Smooth muscle cell (in vitro differentiated cells): ENCODE results near the gene ZNF580. TPM values are rescaled to one million over a fixed set of nuclear protein-coding genes. Genes with fewer than 3 reads are reported as not detected.
A peak's percentile ranks its signal among the peaks of the same experiment; 100 is the strongest.

Experiments used
- DNase-seq: peaks from one replicate; lab custom pipeline; 2025; ENCODE audit not compliant: unreplicated experiment; lab: John Stamatoyannopoulos, UW
- H2AFZ ChIP-seq: fragments of 200-600 bp; sonication (generic); 2 replicates; pipeline ENCODE4 v1.6.0; 2016; ENCODE audit warnings: antibody characterized with exemption, low read depth, mild to moderate bottlenecking
- H3F3A ChIP-seq: fragments of 200-600 bp; sonication (generic); 2 replicates; pipeline ENCODE4 v1.6.0; 2017; ENCODE audit warnings: antibody characterized with exemption, low read depth
- H3K27ac ChIP-seq: fragments of 200-600 bp; sonication (generic); 2 replicates; pipeline ENCODE4 v1.5.1; 2016; ENCODE audit warnings: low read depth, mild to moderate bottlenecking
- H3K27me3 ChIP-seq: fragments of 200-600 bp; sonication (generic); 2 replicates; pipeline ENCODE4 v1.6.1; 2016; ENCODE audit warnings: low read depth, mild to moderate bottlenecking
- H3K36me3 ChIP-seq: fragments of 200-600 bp; sonication (generic); 2 replicates; pipeline ENCODE4 v1.5.1; 2016; ENCODE audit warnings: low read depth
- H3K4me1 ChIP-seq: fragments of 200-600 bp; sonication (generic); 2 replicates; pipeline ENCODE4 v1.5.1; 2016; ENCODE audit warnings: low read depth
- H3K4me2 ChIP-seq: fragments of 200-600 bp; sonication (generic); 2 replicates; pipeline ENCODE4 v1.6.0; 2016; ENCODE audit warnings: mild to moderate bottlenecking
- H3K4me3 ChIP-seq: fragments of 200-600 bp; sonication (generic); 2 replicates; pipeline ENCODE4 v1.5.1; 2016; ENCODE audit warnings: mild to moderate bottlenecking
- H3K79me2 ChIP-seq: fragments of 200-600 bp; sonication (generic); 2 replicates; pipeline ENCODE4 v1.6.0; 2016; ENCODE audit warnings: low read depth, mild to moderate bottlenecking
- H3K9ac ChIP-seq: fragments of 200-600 bp; sonication (generic); 2 replicates; pipeline ENCODE4 v1.6.0; 2016; ENCODE audit warnings: low read depth
- H3K9me3 ChIP-seq: fragments of 200-600 bp; sonication (generic); replicated peaks from 2 replicates; pipeline ENCODE4 v1.5.1; 2016; ENCODE audit warnings: low read depth
- H4K20me1 ChIP-seq: fragments of 200-600 bp; sonication (generic); 2 replicates; pipeline ENCODE4 v1.6.0; 2016; ENCODE audit warnings: low read depth
- CTCF ChIP-seq: fragments of 200-600 bp; sonication (generic); IDR thresholded peaks from 2 replicates; pipeline ENCODE4 v1.5.1; 2017; ENCODE audit warnings: borderline replicate concordance, mild to moderate bottlenecking, antibody characterized with exemption; ENCODE audit not compliant: insufficient read depth, poor library complexity, severe bottlenecking
- WGBS: methylation state at CpG from one replicate; pipeline ENCODE4 v1.1.7; 2016; ENCODE audit warnings: low lambda C conversion rate; 5-methylcytosine and 5-hydroxymethylcytosine counted together
- polyA plus RNA-seq: library from polyadenylated mRNA; unstranded; fragments of >200 nt; fragmentation: Nextera tagmentation; extraction: Ambion mirVana; gene quantifications from 2 replicates; pipeline ENCODE4 v1.2.1, GENCODE V29; 2016
- total RNA-seq: library from RNA; depleted of rRNA; stranded (reverse); fragments of >200 nt; gene quantifications from 2 replicates; pipeline ENCODE4 v1.2.3, GENCODE V29; 2014

Gene ZNF580
- total and polyA plus RNA-seq, 2 experiments from 2014 or later = 11.9 to 76.8 TPM

GRCh38 chr19:55602104-55603001, 38.4 kb upstream of the ZNF580 start:
- no peak for TF ChIP-seq CTCF
- Histone ChIP-seq H3F3A (peaks cover 16% of the 10 kb centered on the region), H2AFZ (no peak overlapping the region), H3K27ac (no peak overlapping the region), H3K27me3 (no peaks in the 10 kb centered on the region), H3K9me3 (no peaks in the 10 kb centered on the region), H3K4me3 (no peak overlapping the region), H3K9ac (no peak overlapping the region), H3K4me1 (peaks cover 16% of the 10 kb centered on the region), H3K4me2 (no peak overlapping the region), H4K20me1 (peaks cover 10% of the 10 kb centered on the region), H3K79me2 (peaks cover 11% of the 10 kb centered on the region), H3K36me3 (no peaks in the 10 kb centered on the region)
- 97% methylated on average over 60 of the region's 60 CpGs for WGBS
- no peak for DNase-seq

GRCh38 chr19:55603115-55603514, 37.7 kb upstream of the ZNF580 start:
- Histone ChIP-seq H3K9me3 (no peaks in the 10 kb centered on the region), H3K79me2 (peaks cover 18% of the 10 kb centered on the region), H3K4me2 (no peak overlapping the region), H3K36me3 (no peaks in the 10 kb centered on the region), H3K4me3 (no peak overlapping the region), H3K27ac (no peak overlapping the region), H3F3A (peaks cover 16% of the 10 kb centered on the region), H3K4me1 (peaks cover 16% of the 10 kb centered on the region), H2AFZ (no peak overlapping the region), H4K20me1 (peaks cover 17% of the 10 kb centered on the region), H3K27me3 (no peaks in the 10 kb centered on the region), H3K9ac (no peak overlapping the region)
- no peak for TF ChIP-seq CTCF
- DNase-seq = no peak
- WGBS = 96% methylated on average over 21 of the region's 21 CpGs

GRCh38 chr19:55603581-55604292, 37.1 kb upstream of the ZNF580 start:
- Histone ChIP-seq H3K4me2 (peak overlapping the region; percentile 88), H3K4me1 (peaks cover 16% of the 10 kb centered on the region), H3K4me3 (no peak overlapping the region), H4K20me1 (peaks cover 21% of the 10 kb centered on the region), H3K27me3 (no peaks in the 10 kb centered on the region), H3K79me2 (peaks cover 20% of the 10 kb centered on the region), H2AFZ (no peak overlapping the region), H3K9ac (no peak overlapping the region), H3K9me3 (no peaks in the 10 kb centered on the region), H3K36me3 (no peaks in the 10 kb centered on the region), H3K27ac (peak overlapping the region; percentile 85), H3F3A (peaks cover 16% of the 10 kb centered on the region)
- 70% methylated on average over 21 of the region's 22 CpGs for WGBS
- no peak for TF ChIP-seq CTCF
- DNase-seq = no peak
